ENCODE results near the gene KCNQ1. TPM values are rescaled to one million over a fixed set of nuclear protein-coding genes. Genes with fewer than 3 reads are reported as not detected.

Gene KCNQ1
- polyA plus RNA-seq, 1 donor from 2014 or later, result not detected

DNA sequence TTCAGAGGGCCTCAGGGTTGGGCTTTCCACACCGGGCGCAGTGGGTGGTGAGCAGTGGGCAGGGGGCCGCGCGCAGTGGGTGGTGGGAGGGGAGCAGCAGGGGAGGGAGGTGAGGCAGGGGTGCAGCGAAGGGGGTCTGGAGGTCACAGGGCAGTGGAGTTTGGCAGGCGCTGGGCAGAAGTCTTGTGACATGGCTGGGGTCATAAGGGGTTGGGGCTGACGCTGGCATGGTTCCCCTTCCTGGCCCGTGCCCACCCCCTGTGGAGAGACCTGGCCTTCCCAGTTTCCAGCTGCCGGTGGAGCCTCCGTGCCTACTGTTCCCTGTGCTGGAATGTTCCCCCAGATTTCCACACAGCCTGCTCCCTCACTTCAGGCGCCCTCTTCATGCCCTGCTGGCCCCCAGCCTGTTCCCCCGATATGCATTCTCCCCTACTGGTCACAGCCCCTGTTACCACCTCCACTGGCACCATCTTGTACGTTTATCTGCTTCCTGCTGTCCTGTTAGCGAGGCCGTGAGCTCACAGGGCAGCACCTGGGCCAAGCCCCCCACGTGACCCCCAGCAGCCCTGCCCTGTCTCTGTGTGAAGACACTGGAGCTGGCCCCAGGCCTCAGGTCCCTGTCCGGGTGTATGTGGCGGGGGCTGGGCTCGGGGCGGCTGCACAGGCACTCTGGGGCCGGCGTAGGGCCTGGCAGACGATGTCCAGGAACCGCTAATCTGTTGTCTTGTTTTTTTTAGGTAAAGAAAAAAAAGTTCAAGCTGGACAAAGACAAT lies 143.4 kb downstream of the KCNQ1 start:
- Histone ChIP-seq H3F3A (ENCODE audit: insufficient read depth, low read length, poor library complexity, severe bottlenecking) (no peaks in the 10 kb centered on the region), H3K4me3 (ENCODE audit: low read length) (no peak overlapping the region), H3K36me3 (ENCODE audit: insufficient read depth, low read length) (no peaks in the 10 kb centered on the region), H3K9me2 (ENCODE audit: insufficient read depth, low read length) (no peaks in the 10 kb centered on the region), H3K79me2 (replicated peaks; ENCODE audit: insufficient read depth, low read length) (no peaks in the 10 kb centered on the region), H2AFZ (ENCODE audit: low read depth, low read length) (no peak overlapping the region), H3K9ac (ENCODE audit: low read length) (no peak overlapping the region), H3K9me3 (ENCODE audit: low read length) (no peaks in the 10 kb centered on the region), H3K27me3 (ENCODE audit: insufficient read depth, low read depth, low read length) (no peaks in the 10 kb centered on the region), H3K27ac (ENCODE audit: low read length) (no peak overlapping the region), H3K4me2 (ENCODE audit: low read length) (no peak overlapping the region), H4K20me1 (ENCODE audit: insufficient read depth) (no peaks in the 10 kb centered on the region)
- no peak for TF ChIP-seq MXI1 (conservative IDR thresholded peaks at IDR 0.05; ENCODE audit: poor library complexity, severe bottlenecking)
- TF ChIP-seq EP300 (conservative IDR thresholded peaks at IDR 0.05; ENCODE audit: poor library complexity, severe bottlenecking), result no peak
- TF ChIP-seq RAD21 (conservative IDR thresholded peaks at IDR 0.05), result no peak

DNA sequence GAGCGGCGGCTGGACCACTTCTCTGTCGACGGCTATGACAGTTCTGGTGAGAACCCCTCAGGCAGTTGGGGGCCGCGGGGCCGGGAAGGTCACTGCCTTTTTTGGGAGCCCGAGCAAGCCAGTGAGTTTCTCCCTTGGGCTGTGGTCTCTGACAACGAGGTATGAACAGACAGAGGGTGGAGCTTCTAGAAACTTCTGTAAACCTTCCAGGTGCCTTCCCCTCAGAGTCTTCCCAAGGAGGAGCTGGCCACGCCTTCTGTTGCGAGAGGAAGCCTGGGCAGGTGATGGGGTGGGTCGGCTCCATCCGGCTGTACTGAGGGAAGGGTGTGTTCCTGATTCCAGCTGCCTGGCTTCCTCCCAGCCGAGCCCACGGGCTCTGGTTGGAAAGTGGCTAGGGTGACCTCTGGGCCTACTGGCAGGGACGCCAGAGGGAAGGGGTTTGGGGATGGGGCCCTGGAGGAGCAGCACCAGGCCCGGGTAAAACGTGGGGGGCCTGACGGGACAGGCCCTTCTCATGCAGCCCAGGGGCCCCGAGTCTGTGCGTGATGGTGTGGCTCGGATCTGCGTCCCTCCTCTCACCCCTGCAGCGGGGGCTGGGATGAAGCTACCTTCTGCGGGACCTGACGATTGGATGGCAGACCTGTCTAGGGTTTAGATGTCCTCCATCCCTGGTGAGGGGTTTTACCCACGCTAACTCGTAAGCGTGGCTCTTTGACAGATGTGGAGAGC lies 144.2 kb downstream of the KCNQ1 start:
- Histone ChIP-seq H3K4me3 (ENCODE audit: low read length) (no peak overlapping the region), H3K79me2 (replicated peaks; ENCODE audit: insufficient read depth, low read length) (no peaks in the 10 kb centered on the region), H3K9ac (ENCODE audit: low read length) (no peak overlapping the region), H3K27ac (ENCODE audit: low read length) (no peak overlapping the region), H3K27me3 (ENCODE audit: insufficient read depth, low read depth, low read length) (no peaks in the 10 kb centered on the region), H2AFZ (ENCODE audit: low read depth, low read length) (no peak overlapping the region), H3K36me3 (ENCODE audit: insufficient read depth, low read length) (no peaks in the 10 kb centered on the region), H4K20me1 (ENCODE audit: insufficient read depth) (no peaks in the 10 kb centered on the region), H3K9me3 (ENCODE audit: low read length) (peaks cover 3% of the 10 kb centered on the region), H3F3A (ENCODE audit: insufficient read depth, low read length, poor library complexity, severe bottlenecking) (no peaks in the 10 kb centered on the region), H3K9me2 (ENCODE audit: insufficient read depth, low read length) (no peaks in the 10 kb centered on the region), H3K4me2 (ENCODE audit: low read length) (no peak overlapping the region)
- no peak for TF ChIP-seq POLR2AphosphoS5 (IDR thresholded peaks at IDR 0.05)
- no peak for TF ChIP-seq RAD21 (conservative IDR thresholded peaks at IDR 0.05)
- no peak for TF ChIP-seq TAF1 (IDR thresholded peaks at IDR 0.05; ENCODE audit: low read depth)
- TF ChIP-seq REST (IDR thresholded peaks at IDR 0.05; ENCODE audit: borderline replicate concordance), result no peak
- TF ChIP-seq EZH2 (IDR thresholded peaks at IDR 0.05; ENCODE audit: borderline replicate concordance, insufficient read depth, low read length, poor library complexity, severe bottlenecking), result no peak
- no peak for TF ChIP-seq SMC3 (conservative IDR thresholded peaks at IDR 0.05; ENCODE audit: poor library complexity)

GRCh38 chr11:2589538-2589934 lies 144.7 kb downstream of the KCNQ1 start:
- Histone ChIP-seq H3K27ac (ENCODE audit: low read length) (no peak overlapping the region), H3K79me2 (replicated peaks; ENCODE audit: insufficient read depth, low read length) (no peaks in the 10 kb centered on the region), H3K27me3 (ENCODE audit: insufficient read depth, low read depth, low read length) (no peaks in the 10 kb centered on the region), H3K9me2 (ENCODE audit: insufficient read depth, low read length) (no peaks in the 10 kb centered on the region), H3F3A (ENCODE audit: insufficient read depth, low read length, poor library complexity, severe bottlenecking) (no peaks in the 10 kb centered on the region), H3K36me3 (ENCODE audit: insufficient read depth, low read length) (no peaks in the 10 kb centered on the region), H3K4me2 (ENCODE audit: low read length) (no peak overlapping the region), H3K9ac (ENCODE audit: low read length) (no peak overlapping the region), H3K4me3 (ENCODE audit: low read length) (no peak overlapping the region), H2AFZ (ENCODE audit: low read depth, low read length) (no peak overlapping the region), H4K20me1 (ENCODE audit: insufficient read depth) (no peaks in the 10 kb centered on the region), H3K9me3 (ENCODE audit: low read length) (peaks cover 3% of the 10 kb centered on the region)
- TF ChIP-seq SMC3 (conservative IDR thresholded peaks at IDR 0.05; ENCODE audit: poor library complexity), result no peak
- TF ChIP-seq, protein P1, sequence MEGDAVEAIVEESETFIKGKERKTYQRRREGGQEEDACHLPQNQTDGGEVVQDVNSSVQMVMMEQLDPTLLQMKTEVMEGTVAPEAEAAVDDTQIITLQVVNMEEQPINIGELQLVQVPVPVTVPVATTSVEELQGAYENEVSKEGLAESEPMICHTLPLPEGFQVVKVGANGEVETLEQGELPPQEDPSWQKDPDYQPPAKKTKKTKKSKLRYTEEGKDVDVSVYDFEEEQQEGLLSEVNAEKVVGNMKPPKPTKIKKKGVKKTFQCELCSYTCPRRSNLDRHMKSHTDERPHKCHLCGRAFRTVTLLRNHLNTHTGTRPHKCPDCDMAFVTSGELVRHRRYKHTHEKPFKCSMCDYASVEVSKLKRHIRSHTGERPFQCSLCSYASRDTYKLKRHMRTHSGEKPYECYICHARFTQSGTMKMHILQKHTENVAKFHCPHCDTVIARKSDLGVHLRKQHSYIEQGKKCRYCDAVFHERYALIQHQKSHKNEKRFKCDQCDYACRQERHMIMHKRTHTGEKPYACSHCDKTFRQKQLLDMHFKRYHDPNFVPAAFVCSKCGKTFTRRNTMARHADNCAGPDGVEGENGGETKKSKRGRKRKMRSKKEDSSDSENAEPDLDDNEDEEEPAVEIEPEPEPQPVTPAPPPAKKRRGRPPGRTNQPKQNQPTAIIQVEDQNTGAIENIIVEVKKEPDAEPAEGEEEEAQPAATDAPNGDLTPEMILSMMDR (IDR thresholded peaks at IDR 0.05; ENCODE audit: poor library complexity, severe bottlenecking), result no peak
- TF ChIP-seq MXI1 (conservative IDR thresholded peaks at IDR 0.05; ENCODE audit: poor library complexity, severe bottlenecking), result no peak
- TF ChIP-seq REST (IDR thresholded peaks at IDR 0.05; ENCODE audit: borderline replicate concordance), result no peak
- no peak for TF ChIP-seq RAD21 (conservative IDR thresholded peaks at IDR 0.05)
- no peak for TF ChIP-seq TAF1 (IDR thresholded peaks at IDR 0.05; ENCODE audit: low read depth)
- TF ChIP-seq EZH2 (IDR thresholded peaks at IDR 0.05; ENCODE audit: borderline replicate concordance, insufficient read depth, low read length, poor library complexity, severe bottlenecking), result no peak
- TF ChIP-seq EP300 (conservative IDR thresholded peaks at IDR 0.05; ENCODE audit: poor library complexity, severe bottlenecking), result no peak
- no peak for TF ChIP-seq POLR2AphosphoS5 (IDR thresholded peaks at IDR 0.05)

Measured in neural cell (in vitro differentiated cells).